ENCODE results near the gene DAZ3.
"Not testable (repeated sequence)": the region's sequence is repeated elsewhere in the genome, so short reads cannot be mapped to it uniquely, and the experiment has no call there.

Gene DAZ3

GRCh38 chrY:24813293-24813692, at the start of gene DAZ3:
Gene DAZ3 (minus strand): TSS chrY:24813393. CDS start chrY:24813185, 208 bp downstream.
- H3K36me3 ChIP-seq, H3K9me3 ChIP-seq, H3K4me1 ChIP-seq, H3K4me3 ChIP-seq, H4K20me1 ChIP-seq, H3K27ac ChIP-seq, H3K4me2 ChIP-seq, H3K9ac ChIP-seq, H3K27me3 ChIP-seq: not testable (repeated sequence)

GRCh38 chrY:24833619-24834018, 20.4 kb upstream of the DAZ3 start, which contains the start of gene DAZ4:
Gene DAZ4 (plus strand): TSS chrY:24833919. CDS start chrY:24834127, 208 bp downstream.
- not testable (repeated sequence) for H4K20me1 ChIP-seq, H3K4me2 ChIP-seq, H3K4me1 ChIP-seq, H3K36me3 ChIP-seq, H3K27ac ChIP-seq, H3K4me3 ChIP-seq, H3K9ac ChIP-seq, H3K27me3 ChIP-seq, H3K9me3 ChIP-seq

GRCh38 chrY:24825069-24825468, 11.9 kb upstream of the DAZ3 start:
- H3K4me3 ChIP-seq, H3K36me3 ChIP-seq, H3K9me3 ChIP-seq, H3K27ac ChIP-seq, H3K9ac ChIP-seq, H3K27me3 ChIP-seq, H3K4me1 ChIP-seq, H4K20me1 ChIP-seq, H3K4me2 ChIP-seq: not testable (repeated sequence)

GRCh38 chrY:24824184-24824879, 11.1 kb upstream of the DAZ3 start:
- H3K4me3 ChIP-seq, H3K9me3 ChIP-seq, H4K20me1 ChIP-seq, H3K27ac ChIP-seq, H3K27me3 ChIP-seq, H3K9ac ChIP-seq, H3K36me3 ChIP-seq, H3K4me2 ChIP-seq, H3K4me1 ChIP-seq: not testable (repeated sequence)

- not testable (repeated sequence) for H3K27ac ChIP-seq, H3K9ac ChIP-seq, H3K9me3 ChIP-seq, H3K4me1 ChIP-seq, H3K36me3 ChIP-seq, H3K4me2 ChIP-seq, H3K4me3 ChIP-seq, H4K20me1 ChIP-seq, H3K27me3 ChIP-seq
Observed at GRCh38 chrY:24821836-24822235, 8.6 kb upstream of the DAZ3 start.

Measured in BLaER1 (cell line).